SJSA1 (cell line): ENCODE measurements around the gene SSH2. TPM values are rescaled to one million over a fixed set of nuclear protein-coding genes. Genes with fewer than 3 reads are reported as not detected.

Experiments used
- DNase-seq, 2 experiments: peaks; one replicate each; pipeline ENCODE4 v3.0.0-alpha.2; 2015 to 2020; ENCODE audit warnings: low spot score in 2 of 2, low read depth in 1 of 2
- H3K27ac ChIP-seq: fragments of 250-450 bp; sonication (Bioruptor Pico); 2 replicates; pipeline ENCODE4 v1.5.1; 2020; ENCODE audit warnings: mild to moderate bottlenecking, moderate library complexity
- H3K27me3 ChIP-seq: fragments of 250-450 bp; sonication (Bioruptor Pico); replicated peaks from 2 replicates; pipeline ENCODE4 v1.5.1; 2020; ENCODE audit warnings: mild to moderate bottlenecking, moderate library complexity
- H3K36me3 ChIP-seq: fragments of 250-450 bp; sonication (Bioruptor Pico); 2 replicates; pipeline ENCODE4 v1.5.1; 2020; ENCODE audit warnings: mild to moderate bottlenecking
- H3K4me1 ChIP-seq: fragments of 250-450 bp; sonication (Bioruptor Pico); replicated peaks from 2 replicates; pipeline ENCODE4 v1.6.1; 2021; ENCODE audit warnings: mild to moderate bottlenecking
- H3K4me3 ChIP-seq: fragments of 250-450 bp; sonication (Bioruptor Pico); 2 replicates; pipeline ENCODE4 v1.5.1; 2020; ENCODE audit warnings: mild to moderate bottlenecking
- H3K9me3 ChIP-seq: fragments of 250-450 bp; sonication (Bioruptor Pico); replicated peaks from 2 replicates; pipeline ENCODE4 v1.5.1; 2020; ENCODE audit warnings: mild to moderate bottlenecking
- total RNA-seq: library from RNA; depleted of rRNA; stranded (reverse); fragments of >200 nt; shearing (Covaris generic); gene quantifications from 2 replicates; pipeline ENCODE4 v1.2.3, GENCODE V29; 2014

Gene SSH2
- total RNA-seq, 1 experiment from 2014 or later: 12.9 TPM

DNA sequence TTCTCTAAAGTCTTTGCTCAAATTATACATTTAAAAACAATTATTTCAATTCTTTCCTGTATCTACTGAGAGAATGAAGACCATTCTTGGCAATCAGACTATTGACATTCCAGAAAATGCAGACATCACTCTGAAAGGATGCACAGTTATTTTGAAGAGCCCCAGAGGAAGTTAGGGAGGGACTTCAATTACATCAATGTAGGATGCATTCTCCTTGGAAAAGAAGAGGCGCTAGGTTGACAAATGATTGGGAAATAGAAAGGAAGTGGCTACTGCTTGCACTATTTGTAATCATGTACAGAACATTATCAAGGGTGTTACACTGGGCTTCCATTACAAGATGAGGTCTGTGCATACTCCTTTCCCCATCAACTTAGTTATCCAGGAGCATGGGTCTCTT lies 74.3 kb downstream of the SSH2 start:
- peaks cover 3% of the 10 kb centered on the region; the same call in 1 of the 2 replicates for H3K36me3 ChIP-seq
- no peaks in the 10 kb centered on the region for H3K9me3 ChIP-seq
- no peak for DNase-seq
- H3K4me3 ChIP-seq: no peak overlapping the region
- peaks cover 16% of the 10 kb centered on the region for H3K4me1 ChIP-seq
- H3K27me3 ChIP-seq: no peaks in the 10 kb centered on the region
- H3K27ac ChIP-seq: no peak overlapping the region

DNA sequence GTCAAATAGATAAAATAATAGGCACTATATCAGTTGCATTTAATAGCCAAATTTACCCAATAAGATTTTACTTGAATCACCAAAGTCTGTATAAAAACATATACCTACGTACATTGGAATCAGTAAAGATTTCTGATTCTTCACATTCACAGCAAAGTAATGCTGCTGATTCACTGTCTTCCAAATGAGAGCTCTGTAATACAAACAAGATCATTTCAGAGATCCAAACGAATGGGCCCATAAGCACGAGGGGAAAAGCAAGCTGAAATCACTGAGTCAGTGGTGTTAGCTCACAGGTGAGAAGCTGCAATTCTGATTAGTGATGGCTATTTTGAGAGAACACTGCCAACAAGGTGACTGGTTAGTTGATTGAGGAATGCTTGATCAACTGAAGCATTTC lies 81.3 kb downstream of the SSH2 start:
- H3K9me3 ChIP-seq: no peaks in the 10 kb centered on the region
- H3K27ac ChIP-seq: peak overlapping the region; percentile 26
- no peak overlapping the region for H3K4me3 ChIP-seq
- no peak for DNase-seq
- H3K27me3 ChIP-seq: no peaks in the 10 kb centered on the region
- H3K36me3 ChIP-seq: peaks cover 18% of the 10 kb centered on the region; the same call in 1 of the 2 replicates
- peaks cover 47% of the 10 kb centered on the region for H3K4me1 ChIP-seq

- no peaks in the 10 kb centered on the region for H3K9me3 ChIP-seq
- no peak overlapping the region for H3K4me3 ChIP-seq
- H3K4me1 ChIP-seq: peaks cover 46% of the 10 kb centered on the region
- DNase-seq: no peak
- H3K27me3 ChIP-seq: no peaks in the 10 kb centered on the region
- no peak overlapping the region for H3K27ac ChIP-seq
- H3K36me3 ChIP-seq: peaks cover 21% of the 10 kb centered on the region; the same call in 1 of the 2 replicates
Measured at GRCh38 chr17:29847527-29848400, 82.3 kb downstream of the SSH2 start.

GRCh38 chr17:29847118-29847517 lies 82.9 kb downstream of the SSH2 start:
- H3K27me3 ChIP-seq: no peaks in the 10 kb centered on the region
- H3K36me3 ChIP-seq: peaks cover 22% of the 10 kb centered on the region; the same call in 1 of the 2 replicates
- H3K9me3 ChIP-seq: no peaks in the 10 kb centered on the region
- no peak overlapping the region for H3K4me3 ChIP-seq
- no peak overlapping the region for H3K27ac ChIP-seq
- no peak for DNase-seq
- H3K4me1 ChIP-seq: peaks cover 46% of the 10 kb centered on the region

- peaks cover 22% of the 10 kb centered on the region; the same call in 1 of the 2 replicates for H3K36me3 ChIP-seq
- no peak overlapping the region for H3K27ac ChIP-seq
- DNase-seq: no peak
- H3K4me3 ChIP-seq: no peak overlapping the region
- H3K27me3 ChIP-seq: no peaks in the 10 kb centered on the region
- no peaks in the 10 kb centered on the region for H3K9me3 ChIP-seq
- H3K4me1 ChIP-seq: peaks cover 46% of the 10 kb centered on the region
Measured at GRCh38 chr17:29846298-29846697, 83.7 kb downstream of the SSH2 start.

DNA sequence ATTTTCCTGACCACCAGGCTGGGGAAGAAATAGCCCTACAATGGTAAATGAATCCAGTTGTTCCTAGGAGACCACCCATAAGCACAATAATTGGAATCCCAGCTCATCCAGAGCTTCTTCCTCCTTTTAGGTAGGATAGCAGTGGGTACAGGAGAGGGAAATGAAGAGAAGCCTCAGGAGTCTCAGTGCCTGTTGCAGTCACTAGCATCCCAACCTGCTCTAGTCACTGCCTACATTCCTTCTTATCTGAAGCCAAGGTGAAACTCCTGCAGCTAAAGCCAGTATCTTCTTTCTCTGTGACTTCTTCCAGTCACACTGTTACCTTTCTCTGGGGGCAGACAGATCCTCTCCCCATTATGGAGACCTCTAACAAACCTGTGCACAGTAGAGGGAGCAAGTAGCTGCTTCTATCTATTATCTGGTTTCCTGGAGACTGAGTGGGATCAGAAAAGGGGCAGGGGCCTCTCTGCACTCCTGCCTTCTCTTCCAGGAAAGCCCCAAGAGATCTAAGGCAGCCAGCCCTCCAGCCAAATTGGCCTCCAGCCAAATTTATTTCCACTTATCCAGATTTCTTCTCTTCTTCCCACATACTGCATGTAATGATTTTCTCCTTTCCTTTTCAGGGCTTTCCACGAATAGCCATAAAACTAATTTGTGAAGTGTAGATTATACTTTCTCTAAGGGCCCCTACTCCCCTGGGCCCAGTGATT lies 85.5 kb downstream of the SSH2 start:
- Histone ChIP-seq H3K27ac (no peak overlapping the region), H3K36me3 (peaks cover 25% of the 10 kb centered on the region; the same call in 1 of the 2 replicates), H3K4me3 (no peak overlapping the region), H3K4me1 (peaks cover 44% of the 10 kb centered on the region), H3K27me3 (no peaks in the 10 kb centered on the region), H3K9me3 (no peaks in the 10 kb centered on the region)
- DNase-seq: no peak

- H3K36me3 ChIP-seq: 0 out of 2 replicates have a peak, but pooled peaks cover 8% of the 10 kb centered on the region
- peaks cover 24% of the 10 kb centered on the region for H3K4me1 ChIP-seq
- no peaks in the 10 kb centered on the region for H3K27me3 ChIP-seq
- H3K4me3 ChIP-seq: no peak overlapping the region
- no peak for DNase-seq
- no peaks in the 10 kb centered on the region for H3K9me3 ChIP-seq
- no peak overlapping the region for H3K27ac ChIP-seq
Measured at GRCh38 chr17:29840884-29841283, 89.1 kb downstream of the SSH2 start.

DNA sequence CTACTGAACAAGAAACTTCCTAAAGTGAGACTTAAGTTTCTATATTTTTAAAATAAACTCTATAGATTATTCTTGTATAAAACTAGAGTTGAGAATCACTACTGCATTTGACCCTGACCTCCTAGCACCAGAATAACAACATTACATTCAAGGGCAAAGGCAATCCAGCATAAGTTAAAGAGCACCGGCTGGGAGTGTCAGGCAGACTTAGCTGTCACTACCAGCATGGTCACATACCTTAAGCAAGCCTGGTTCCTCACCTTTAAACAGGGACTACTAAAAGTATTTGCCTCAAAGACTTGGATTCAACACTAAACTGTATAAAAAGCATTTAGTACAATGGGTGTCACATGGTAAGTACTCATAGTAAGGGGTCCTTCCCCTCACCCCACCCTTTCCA lies 90.4 kb downstream of the SSH2 start:
- H3K36me3 ChIP-seq: 0 out of 2 replicates have a peak, but pooled peaks cover 8% of the 10 kb centered on the region
- H3K9me3 ChIP-seq: no peaks in the 10 kb centered on the region
- DNase-seq: no peak
- no peak overlapping the region for H3K27ac ChIP-seq
- no peaks in the 10 kb centered on the region for H3K27me3 ChIP-seq
- H3K4me1 ChIP-seq: peaks cover 29% of the 10 kb centered on the region
- H3K4me3 ChIP-seq: no peak overlapping the region

DNA sequence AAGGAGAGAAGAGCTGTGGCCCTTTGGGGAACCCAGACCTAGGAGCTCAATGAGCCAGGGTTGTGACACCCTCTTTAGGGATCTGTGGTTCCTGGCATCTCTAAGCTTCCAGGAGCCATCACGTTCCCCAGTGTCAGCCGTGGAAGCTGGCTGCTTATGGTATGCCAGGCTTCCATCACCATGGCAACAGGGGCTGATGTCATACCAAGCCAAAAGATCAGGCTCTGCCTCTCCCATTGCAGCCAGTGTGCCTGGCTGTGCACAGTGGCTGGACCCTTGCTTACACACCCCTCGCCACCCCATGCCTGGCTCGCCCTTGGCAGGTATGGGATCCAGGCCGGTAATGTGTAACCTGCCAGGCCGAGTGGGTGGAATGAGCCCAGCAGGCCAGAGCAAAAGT lies 91.1 kb downstream of the SSH2 start:
- no peak for DNase-seq
- Histone ChIP-seq H3K4me3 (no peak overlapping the region), H3K27ac (no peak overlapping the region), H3K9me3 (no peaks in the 10 kb centered on the region), H3K4me1 (peaks cover 22% of the 10 kb centered on the region), H3K36me3 (0 out of 2 replicates have a peak, but pooled peaks cover 8% of the 10 kb centered on the region), H3K27me3 (no peaks in the 10 kb centered on the region)

GRCh38 chr17:29837531-29837930 lies 92.5 kb downstream of the SSH2 start:
- H3K4me3 ChIP-seq: no peak overlapping the region

GRCh38 chr17:29836643-29837042 lies 93.4 kb downstream of the SSH2 start:
- peak in 1 of 2 experiments; percentile 40 for DNase-seq
- peaks cover 19% of the 10 kb centered on the region for H3K4me1 ChIP-seq
- no peaks in the 10 kb centered on the region for H3K27me3 ChIP-seq
- peak overlapping the region; percentile 47 for H3K27ac ChIP-seq
- no peaks in the 10 kb centered on the region for H3K9me3 ChIP-seq
- 0 out of 2 replicates have a peak, but pooled peaks cover 3% of the 10 kb centered on the region for H3K36me3 ChIP-seq
- H3K4me3 ChIP-seq: no peak overlapping the region

More at GRCh38 chr17:29837531-29837930, 92.5 kb downstream of the SSH2 start:
- Histone ChIP-seq H3K4me1 (peaks cover 19% of the 10 kb centered on the region), H3K27ac (no peak overlapping the region), H3K36me3 (0 out of 2 replicates have a peak, but pooled peaks cover 3% of the 10 kb centered on the region), H3K27me3 (no peaks in the 10 kb centered on the region), H3K9me3 (no peaks in the 10 kb centered on the region)
- no peak for DNase-seq

GRCh38 chr17:29835435-29836351 lies 94.3 kb downstream of the SSH2 start:
- Histone ChIP-seq H3K27me3 (no peaks in the 10 kb centered on the region), H3K4me3 (no peak overlapping the region), H3K27ac (peak overlapping the region; percentile 47), H3K4me1 (peaks cover 15% of the 10 kb centered on the region), H3K36me3 (0 out of 2 replicates have a peak, but pooled peaks cover 1% of the 10 kb centered on the region), H3K9me3 (no peaks in the 10 kb centered on the region)
- no peak for DNase-seq

GRCh38 chr17:29833801-29834200 lies 96.2 kb downstream of the SSH2 start:
- no peak for DNase-seq
- Histone ChIP-seq H3K27ac (no peak overlapping the region), H3K4me3 (no peak overlapping the region), H3K27me3 (no peaks in the 10 kb centered on the region), H3K36me3 (no peaks in the 10 kb centered on the region), H3K9me3 (no peaks in the 10 kb centered on the region), H3K4me1 (peaks cover 15% of the 10 kb centered on the region)
